ENCODE data around the gene SIAH1. TPM values are rescaled to one million over a fixed set of nuclear protein-coding genes. Genes with fewer than 3 reads are reported as not detected.
"Not testable (repeated sequence)": the region's sequence is repeated elsewhere in the genome, so short reads cannot be mapped to it uniquely, and the experiment has no call there.

SIAH1 gene
- total and polyA plus RNA-seq, 12 donors: 10.1 to 17.2 (median 14.5) TPM

DNA sequence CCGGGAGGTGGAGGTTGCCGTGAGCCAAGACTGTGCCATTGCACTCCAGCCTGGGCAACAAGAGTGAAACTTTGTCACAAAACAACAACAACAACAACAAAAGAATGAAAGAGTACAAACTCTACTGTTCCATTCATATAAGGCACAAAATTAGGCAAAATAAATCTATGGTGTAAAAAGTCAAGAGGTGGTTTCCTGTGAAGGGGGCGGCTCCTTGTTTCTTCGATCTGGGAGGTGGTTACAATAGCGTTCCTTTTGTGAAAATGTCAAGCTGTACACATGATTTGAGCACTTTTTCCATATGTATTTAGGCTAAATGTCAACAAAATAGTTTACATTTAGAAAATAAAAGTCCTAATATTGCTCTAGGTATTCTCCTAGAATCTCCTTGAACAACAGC lies 6.9 kb downstream of the SIAH1 start:
- TF ChIP-seq, protein P1, sequence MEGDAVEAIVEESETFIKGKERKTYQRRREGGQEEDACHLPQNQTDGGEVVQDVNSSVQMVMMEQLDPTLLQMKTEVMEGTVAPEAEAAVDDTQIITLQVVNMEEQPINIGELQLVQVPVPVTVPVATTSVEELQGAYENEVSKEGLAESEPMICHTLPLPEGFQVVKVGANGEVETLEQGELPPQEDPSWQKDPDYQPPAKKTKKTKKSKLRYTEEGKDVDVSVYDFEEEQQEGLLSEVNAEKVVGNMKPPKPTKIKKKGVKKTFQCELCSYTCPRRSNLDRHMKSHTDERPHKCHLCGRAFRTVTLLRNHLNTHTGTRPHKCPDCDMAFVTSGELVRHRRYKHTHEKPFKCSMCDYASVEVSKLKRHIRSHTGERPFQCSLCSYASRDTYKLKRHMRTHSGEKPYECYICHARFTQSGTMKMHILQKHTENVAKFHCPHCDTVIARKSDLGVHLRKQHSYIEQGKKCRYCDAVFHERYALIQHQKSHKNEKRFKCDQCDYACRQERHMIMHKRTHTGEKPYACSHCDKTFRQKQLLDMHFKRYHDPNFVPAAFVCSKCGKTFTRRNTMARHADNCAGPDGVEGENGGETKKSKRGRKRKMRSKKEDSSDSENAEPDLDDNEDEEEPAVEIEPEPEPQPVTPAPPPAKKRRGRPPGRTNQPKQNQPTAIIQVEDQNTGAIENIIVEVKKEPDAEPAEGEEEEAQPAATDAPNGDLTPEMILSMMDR (IDR thresholded peaks at IDR 0.05): no peak
- no peaks in the 10 kb centered on the region for H3K36me3 ChIP-seq
- intact Hi-C loops (cut with DNase I): no loop called here
- no peaks in the 10 kb centered on the region for H3K9me3 ChIP-seq
- H3K4me1 ChIP-seq: peaks cover 17 to 100% (median 96%) of the 10 kb centered on the region in 9 donors
- DNase-seq (no peak), ATAC-seq (no peak)
- peak overlapping the region in 1 of 10 donors; percentile 13 for H3K27ac ChIP-seq
- no peaks in the 10 kb centered on the region for H3K27me3 ChIP-seq
- H3K4me3 ChIP-seq: no peak overlapping the region
- WGBS, 2 donors: 74 to 75% methylated on average over 5 of the region's 5 CpGs

DNA sequence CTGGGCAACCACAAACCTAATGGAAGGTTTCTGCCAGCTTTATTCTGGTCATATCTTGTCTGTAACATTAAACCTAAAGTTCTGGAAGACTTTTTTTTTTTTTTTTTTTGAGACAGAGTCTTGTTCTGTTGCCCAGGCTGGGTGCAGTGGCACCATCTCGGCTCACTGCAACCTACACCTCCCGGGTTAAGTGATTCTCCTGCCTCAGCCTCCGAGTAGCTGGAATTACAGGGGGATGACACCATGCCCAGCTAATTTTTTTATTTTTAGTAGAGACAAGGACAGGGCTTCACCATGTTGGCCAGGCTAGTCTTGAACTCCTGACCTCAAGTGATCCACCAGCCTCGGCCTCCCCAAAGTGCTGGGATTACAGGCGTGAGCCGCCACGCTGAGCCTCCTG lies 7.9 kb downstream of the SIAH1 start:
- intact Hi-C loops (cut with DNase I); ATAC-seq; H3K27me3 ChIP-seq; DNase-seq; H3K27ac ChIP-seq; H3K9me3 ChIP-seq; H3K36me3 ChIP-seq; H3K4me3 ChIP-seq: not testable (repeated sequence)
- peaks cover 14 to 100% (median 95%) of the 10 kb centered on the region in 9 donors for H3K4me1 ChIP-seq
- WGBS, 2 donors: 79 to 83% methylated on average over 7 of the region's 7 CpGs

DNA sequence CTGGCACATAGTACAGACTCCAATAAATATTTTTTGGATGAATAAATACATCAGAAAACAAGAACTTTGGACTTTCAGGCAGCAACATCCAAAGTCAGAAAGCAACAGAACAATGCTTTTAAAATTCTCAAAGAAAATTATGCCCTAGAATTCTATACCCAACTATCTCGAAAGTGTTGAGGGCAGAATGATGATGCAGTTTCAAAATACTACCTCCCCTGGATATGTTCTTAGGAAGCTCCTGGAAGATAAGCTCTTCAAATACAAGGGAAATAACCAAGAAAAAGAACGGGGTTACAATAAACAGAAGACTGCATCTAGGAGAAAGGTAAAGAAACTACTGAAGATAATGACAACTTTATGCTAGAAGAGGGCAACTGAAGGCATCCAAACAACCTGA lies 11.0 kb downstream of the SIAH1 start:
- intact Hi-C loops (cut with DNase I): no loop called here
- ATAC-seq (no peak), DNase-seq (no peak)
- Histone ChIP-seq H3K27ac (no peak overlapping the region), H3K36me3 (no peaks in the 10 kb centered on the region), H3K9me3 (no peaks in the 10 kb centered on the region), H3K4me3 (no peak overlapping the region), H3K4me1 (peaks cover 17 to 99% (median 87%) of the 10 kb centered on the region in 9 donors), H3K27me3 (no peaks in the 10 kb centered on the region)
- 46 to 47% methylated on average over 2 of the region's 2 CpGs for WGBS, 2 donors
- TF ChIP-seq, protein P1 (IDR thresholded peaks at IDR 0.05): no peak

DNA sequence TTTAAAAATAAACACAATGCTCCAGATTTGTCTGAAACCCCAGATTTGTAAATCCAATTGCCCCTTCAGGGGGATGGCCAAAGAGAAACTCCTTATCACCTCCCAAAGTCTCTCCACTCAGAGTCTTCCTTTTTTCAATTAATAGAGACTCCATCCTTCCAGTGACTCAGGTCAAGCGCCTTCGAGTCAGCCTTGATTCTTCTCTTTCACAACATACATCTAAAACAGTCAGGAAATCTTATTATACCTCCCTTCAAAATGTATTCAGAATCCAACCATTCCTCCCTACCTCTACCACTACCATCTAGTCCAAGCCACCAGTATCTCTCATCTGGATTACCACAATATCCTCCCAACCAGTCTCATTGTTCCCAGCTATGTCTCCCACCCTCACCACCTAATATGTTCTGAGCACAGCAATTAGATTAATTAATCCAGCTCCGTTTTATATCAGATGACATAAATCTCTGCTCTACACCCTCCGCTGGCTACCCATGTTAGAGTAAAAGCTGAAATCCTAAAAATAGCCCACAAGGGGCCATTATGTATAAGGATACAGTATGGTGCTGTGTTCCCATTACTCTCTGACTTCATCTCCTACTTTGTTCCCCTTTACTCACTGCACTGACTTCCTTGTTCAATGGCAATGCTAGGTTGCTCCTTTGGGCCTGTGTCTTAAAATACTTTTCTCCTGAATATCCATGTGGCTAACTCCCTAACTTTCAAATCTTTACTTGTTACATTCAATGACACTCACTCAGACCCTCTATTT lies 11.8 kb downstream of the SIAH1 start:
- peaks cover 14 to 93% (median 79%) of the 10 kb centered on the region in 9 donors for H3K4me1 ChIP-seq
- intact Hi-C loops (cut with DNase I): no loop called here

More for the DNA sequence above, 11.8 kb downstream of the SIAH1 start:
- TF ChIP-seq, protein P1 (IDR thresholded peaks at IDR 0.05): no peak
- no peaks in the 10 kb centered on the region for H3K27me3 ChIP-seq
- ATAC-seq (peak in 5 of 8 donors; percentile 35 to 76 (median 49)), DNase-seq (no peak)
- 64 to 74% methylated on average over 4 of the region's 4 CpGs for WGBS, 2 donors
- no peak overlapping the region for H3K27ac ChIP-seq
- no peak overlapping the region for H3K4me3 ChIP-seq
- no peaks in the 10 kb centered on the region for H3K9me3 ChIP-seq
- no peaks in the 10 kb centered on the region for H3K36me3 ChIP-seq
